ENCODE results near the gene ZNF195. TPM values are rescaled to one million over a fixed set of nuclear protein-coding genes. Genes with fewer than 3 reads are reported as not detected.
"Not testable (repeated sequence)": the region's sequence is repeated elsewhere in the genome, so short reads cannot be mapped to it uniquely, and the experiment has no call there.

ZNF195 gene
- total and polyA plus RNA-seq, 2 of the 8 experiments (the other 6 are each of a cell fraction or from before 2014, with no cell fraction given), result 23.9 to 88.6 TPM

DNA sequence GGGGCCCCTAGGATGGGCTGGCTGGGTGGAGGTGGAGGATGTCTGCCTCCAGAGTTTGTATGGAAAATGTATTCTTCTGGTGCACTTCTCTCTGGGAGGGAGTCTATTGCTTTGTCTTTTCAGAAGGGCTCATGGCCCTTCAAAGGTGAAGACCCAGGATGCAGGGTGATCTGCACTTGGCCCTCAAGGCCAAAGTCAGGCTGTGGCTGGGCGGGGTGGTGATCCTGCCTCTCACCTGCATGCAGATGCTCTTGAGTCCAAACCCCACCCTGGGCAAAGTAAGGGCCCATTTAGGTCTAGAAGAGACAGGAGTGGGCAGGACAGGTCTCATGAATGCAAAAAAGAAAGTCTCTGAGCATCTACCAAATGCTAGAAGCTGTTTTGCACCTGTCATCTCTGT is 40.5 kb upstream of the ZNF195 start:
- not testable (repeated sequence) for H2BK120ac ChIP-seq (replicated peaks; ENCODE audit: low read depth, low read length); H3K9ac ChIP-seq (replicated peaks in 1 of 4; ENCODE audit: extremely low read depth in 1 of 4, low read depth in 3 of 4, low read length in 3 of 4); FAIRE-seq; H4K5ac ChIP-seq (ENCODE audit: insufficient read length, low read depth, low read length); H3K23me2 ChIP-seq (ENCODE audit: low read depth, low read length); H3K36me3 ChIP-seq (ENCODE audit: control insufficient read depth in 2 of 4, insufficient read depth in 4 of 4, low read length in 3 of 4); H3K4me1 ChIP-seq (replicated peaks in 1 of 4; ENCODE audit: control insufficient read depth in 3 of 4, insufficient read depth in 4 of 4, low read length in 3 of 4); H3K14ac ChIP-seq (ENCODE audit: insufficient read length); H2AK5ac ChIP-seq (ENCODE audit: low read depth, low read length); H3K4me2 ChIP-seq (ENCODE audit: insufficient read depth in 1 of 2, low read depth in 2 of 2, low read length in 2 of 2); H3K27ac ChIP-seq (ENCODE audit: low read depth, low read length); H2BK12ac ChIP-seq (ENCODE audit: low read depth, low read length); H4K20me1 ChIP-seq (replicated peaks in 1 of 2; ENCODE audit: control insufficient read depth in 1 of 2, insufficient read depth in 2 of 2, low read length in 2 of 2); DNase-seq (ENCODE audit: low read depth in 1 of 2, low spot score in 2 of 2); H3K4me3 ChIP-seq (ENCODE audit: extremely low read depth in 1 of 4, insufficient read depth in 2 of 4, low read depth in 3 of 4, low read length in 4 of 4); H2BK5ac ChIP-seq (ENCODE audit: low read depth, low read length); H3K79me1 ChIP-seq (ENCODE audit: low read depth, low read length); H2BK15ac ChIP-seq (ENCODE audit: low read length); H3K4ac ChIP-seq (replicated peaks; ENCODE audit: insufficient read length, low read depth, low read length); H3K18ac ChIP-seq (ENCODE audit: extremely low read depth, low read length); H2AFZ ChIP-seq (ENCODE audit: low read length); H3K23ac ChIP-seq (ENCODE audit: insufficient read length); H4K91ac ChIP-seq (replicated peaks; ENCODE audit: insufficient read length, low read length); H2BK20ac ChIP-seq (ENCODE audit: low read length); H3K9me3 ChIP-seq (ENCODE audit: insufficient read depth in 2 of 2, low read depth in 1 of 2, low read length in 1 of 2); H4K8ac ChIP-seq (ENCODE audit: extremely low read depth, insufficient read depth, low read length); H3K27me3 ChIP-seq (replicated peaks in 1 of 4; ENCODE audit: control insufficient read depth in 3 of 4, extremely low read depth in 1 of 4, insufficient read depth in 3 of 4, low read length in 3 of 4); H3K79me2 ChIP-seq (ENCODE audit: control insufficient read depth in 1 of 2, insufficient read depth in 2 of 2, low read length in 2 of 2); H3K56ac ChIP-seq (replicated peaks; ENCODE audit: insufficient read length, low read depth, low read length)
- ChIA-PET POLR2A (ENCODE audit: partially characterized antibody) (interaction anchor here (0.9 to 1.7 kb wide), 2 partner anchors 9 to 39 kb away, joined by 3 to 6 read pairs; no protein-coding TSS in a partner anchor), CTCF (ENCODE audit: partially characterized antibody) (interaction anchor here (1.1 kb wide), 1 partner anchor 78 kb away, joined by 5 read pairs; no protein-coding TSS in a partner anchor)
- 92% methylated on average over 1 of the region's 1 CpG; no CpG with 5 or more reads in 1 of the 2 experiments for WGBS, 2 experiments (ENCODE audit: extremely low coverage in 1 of 2, insufficient coverage in 1 of 2, insufficient read length in 1 of 2, insufficient replicate concordance in 2 of 2, low coverage in 1 of 2, low lambda C conversion rate in 2 of 2, missing lambda C conversion rate in 1 of 2)

All from H1 (cell line).